Measurements from ENCODE around the gene REEP2. TPM values are rescaled to one million over a fixed set of nuclear protein-coding genes. Genes with fewer than 3 reads are reported as not detected.

The REEP2 gene
- total RNA-seq, 1 experiment from 2014 or later, result 4.9 TPM

- Histone ChIP-seq H2AFZ (ENCODE audit: low read depth, low read length, poor library complexity, severe bottlenecking) (no peak overlapping the region), H3K79me2 (ENCODE audit: insufficient read depth, low read length) (no peaks in the 10 kb centered on the region), H3K9ac (ENCODE audit: low read length) (no peak overlapping the region), H3K27me3 (ENCODE audit: insufficient read depth, low read length) (no peaks in the 10 kb centered on the region), H3K4me1 (ENCODE audit: control insufficient read depth in 1 of 2, insufficient read depth in 2 of 2, low read length in 2 of 2) (peaks cover 0 to 21% of the 10 kb centered on the region in 2 experiments; a peak in 3 of 4 replicates), H3K27ac (ENCODE audit: low read depth, low read length) (no peak overlapping the region), H4K20me1 (ENCODE audit: insufficient read depth) (no peaks in the 10 kb centered on the region), H3K9me3 (ENCODE audit: control insufficient read depth in 1 of 2, insufficient read depth in 1 of 2, low read depth in 1 of 2, low read length in 2 of 2) (no peaks in the 10 kb centered on the region), H3K36me3 (ENCODE audit: control insufficient read depth in 1 of 2, insufficient read depth in 2 of 2, low read length in 2 of 2) (no peaks in the 10 kb centered on the region), H3K9me2 (ENCODE audit: insufficient read depth) (no peaks in the 10 kb centered on the region), H3K4me3 (replicated peaks in 1 of 2; ENCODE audit: low read depth in 1 of 2, low read length in 2 of 2) (no peak overlapping the region), H3K4me2 (ENCODE audit: low read length) (no peak overlapping the region)
- CTCF ChIA-PET, result interaction anchor here (1.3 kb wide), 1 partner anchor 45 kb away, joined by 3 read pairs; no protein-coding TSS in a partner anchor
- ATAC-seq (no peak), DNase-seq (ENCODE audit: low read depth, low spot score) (no peak)
- TF ChIP-seq EZH2 (IDR thresholded peaks at IDR 0.05), result no peak
- no peak for TF ChIP-seq CEBPB (IDR thresholded peaks at IDR 0.05; ENCODE audit: low read depth)
- no peak for TF ChIP-seq ZFX (IDR thresholded peaks at IDR 0.05)
- no peak for TF ChIP-seq ATF3 (IDR thresholded peaks at IDR 0.05)
- no peak for TF ChIP-seq CTCF (IDR thresholded peaks at IDR 0.05 in 2 of 3, conservative IDR thresholded peaks at IDR 0.05 in 1 of 3; ENCODE audit: borderline replicate concordance in 1 of 3, insufficient read depth in 1 of 3, low read depth in 2 of 3, low read length in 2 of 3)
- no peak for TF ChIP-seq ZBTB33 (IDR thresholded peaks at IDR 0.05; ENCODE audit: extremely low read depth, insufficient replicate concordance, low read length)
- BruUV-seq (replicated peaks), result no TSS peak
- intact Hi-C loops (cut with micrococcal nuclease), result loop anchor here (10.0 kb wide), 1 partner anchor 805 kb away; no protein-coding TSS in a partner anchor
- RAD21 ChIA-PET (ENCODE audit: low non-redundant PET in 1 of 2, low total read pairs in 2 of 2, uncharacterized antibody in 2 of 2, unreplicated experiment in 2 of 2), result no interaction called here
- POLR2A ChIA-PET, result no interaction called here
Measured at GRCh38 chr5:138459311-138459933, 20.6 kb downstream of the REEP2 start.
